BLaER1 treated with 17β-estradiol and CSF1 and Interleukin-3, amounts not matched to agents 10 nM and 100 nM (cell line): ENCODE measurements around the gene SAG.

Source experiments
- H3K27ac ChIP-seq, 11 experiments: shearing (Covaris generic); formaldehyde crosslinking; 2 replicates each; pipeline ENCODE4 v1.8.1; 2022
- H3K27me3 ChIP-seq, 11 experiments: shearing (Covaris generic); formaldehyde crosslinking; 2 replicates each; pipeline ENCODE4 v1.8.1; 2022
- H3K36me3 ChIP-seq, 11 experiments: shearing (Covaris generic); formaldehyde crosslinking; 2 replicates each; pipeline ENCODE4 v1.8.1; 2022
- H3K4me1 ChIP-seq, 10 experiments: shearing (Covaris generic); formaldehyde crosslinking; 2 replicates each; pipeline ENCODE4 v1.8.1; 2022
- H3K4me2 ChIP-seq, 11 experiments: shearing (Covaris generic); formaldehyde crosslinking; 2 replicates each; pipeline ENCODE4 v1.8.1; 2022
- H3K4me3 ChIP-seq, 10 experiments: shearing (Covaris generic); formaldehyde crosslinking; 2 replicates each; pipeline ENCODE4 v1.8.1; 2022
- H3K9ac ChIP-seq, 11 experiments: shearing (Covaris generic); formaldehyde crosslinking; 2 replicates each; pipeline ENCODE4 v1.8.1; 2022
- H3K9me3 ChIP-seq, 11 experiments: shearing (Covaris generic); formaldehyde crosslinking; replicated peaks in 1 of 11; 2 replicates each; pipeline ENCODE4 v1.8.1; 2022
- H4K20me1 ChIP-seq, 11 experiments: shearing (Covaris generic); formaldehyde crosslinking; 2 replicates each; pipeline ENCODE4 v1.8.1; 2022
- Cebpa-rat ChIP-seq, 11 experiments: shearing (Covaris generic); IDR thresholded peaks; 2 replicates each; pipeline ENCODE4 v1.8.1; 2022

The SAG gene

GRCh38 chr2:233352141-233352842 lies 44.7 kb downstream of the SAG start:
- peak overlapping the region; percentile 85 to 97 (median 94) for H3K4me2 ChIP-seq
- peaks cover 68 to 87% (median 68%) of the 10 kb centered on the region in 10 experiments for H3K4me1 ChIP-seq

GRCh38 chr2:233353101-233353768 lies 45.6 kb downstream of the SAG start:
- peaks cover 0 to 25% (median 5%) of the 10 kb centered on the region in 11 experiments; a peak in 9 of 22 replicates for H4K20me1 ChIP-seq
- H3K27me3 ChIP-seq, result no peaks in the 10 kb centered on the region
- TF ChIP-seq Cebpa-rat (IDR thresholded peaks at IDR 0.05), result no peak
- H3K4me1 ChIP-seq, result peaks cover 58 to 87% (median 62%) of the 10 kb centered on the region in 10 experiments
- peaks cover 0 to 32% (median 24%) of the 10 kb centered on the region in 11 experiments; a peak in 12 of 22 replicates for H3K36me3 ChIP-seq
- H3K9ac ChIP-seq, result peak overlapping the region; percentile 44 to 85 (median 74); a peak in 21 of 22 replicates
- peak overlapping the region; percentile 85 to 97 (median 94) for H3K4me2 ChIP-seq
- H3K27ac ChIP-seq, result peak overlapping the region; percentile 50 to 91 (median 80); a peak in 21 of 22 replicates
- peak overlapping the region; percentile 34 to 90 (median 58); a peak in 18 of 20 replicates for H3K4me3 ChIP-seq
- H3K9me3 ChIP-seq, result no peaks in the 10 kb centered on the region

More at GRCh38 chr2:233352141-233352842, 44.7 kb downstream of the SAG start:
- H4K20me1 ChIP-seq, result peaks cover 0 to 20% (median 5%) of the 10 kb centered on the region in 11 experiments; a peak in 8 of 22 replicates
- no peak for TF ChIP-seq Cebpa-rat (IDR thresholded peaks at IDR 0.05)
- no peak overlapping the region for H3K4me3 ChIP-seq
- H3K27ac ChIP-seq, result peak overlapping the region in 9 of 11 experiments; percentile 28 to 91 (median 81); a peak in 16 of 22 replicates
- H3K9me3 ChIP-seq, result no peaks in the 10 kb centered on the region
- no peaks in the 10 kb centered on the region for H3K27me3 ChIP-seq
- peak overlapping the region in 5 of 11 experiments; percentile 74 to 85 (median 80); a peak in 7 of 22 replicates for H3K9ac ChIP-seq
- peaks cover 0 to 23% (median 19%) of the 10 kb centered on the region in 11 experiments; a peak in 12 of 22 replicates for H3K36me3 ChIP-seq

GRCh38 chr2:233353769-233354499 lies 46.3 kb downstream of the SAG start, which contains the start of gene DGKD:
Gene DGKD, plus strand, starts transcription at chr2:233354494. Its CDS starts 25 bp downstream, at chr2:233354519.
- peak within 1 kb of the TSS; percentile 84 to 99 (median 90) for H3K27ac ChIP-seq
- H3K4me1 ChIP-seq, result peaks cover 51 to 87% (median 58%) of the 10 kb centered on the region in 10 experiments
- H3K27me3 ChIP-seq, result no peaks in the 10 kb centered on the region
- TF ChIP-seq Cebpa-rat (IDR thresholded peaks at IDR 0.05), result no peak
- H3K4me2 ChIP-seq, result peak within 1 kb of the TSS; percentile 95 to 99 (median 97)
- H3K9ac ChIP-seq, result peak within 1 kb of the TSS; percentile 88 to 99 (median 94)
- peaks cover 0 to 31% (median 5%) of the 10 kb centered on the region in 11 experiments; a peak in 9 of 22 replicates for H4K20me1 ChIP-seq
- peak within 1 kb of the TSS; percentile 82 to 99 (median 89) for H3K4me3 ChIP-seq
- H3K36me3 ChIP-seq, result peaks cover 0 to 39% (median 26%) of the 10 kb centered on the region in 11 experiments; a peak in 12 of 22 replicates
- no peaks in the 10 kb centered on the region for H3K9me3 ChIP-seq

- H3K9ac ChIP-seq, result peak overlapping the region; percentile 88 to 99 (median 94)
These were observed 46.9 kb downstream of the SAG start for GRCh38 chr2:233354500-233354924.

GRCh38 chr2:233354971-233355574 lies 47.5 kb downstream of the SAG start:
- peaks cover 0 to 34% (median 5%) of the 10 kb centered on the region in 11 experiments; a peak in 9 of 22 replicates for H4K20me1 ChIP-seq
- H3K4me2 ChIP-seq, result peak overlapping the region; percentile 85 to 99 (median 97)
- H3K27ac ChIP-seq, result peak overlapping the region; percentile 84 to 99 (median 89)
- peak overlapping the region; percentile 82 to 99 (median 89) for H3K4me3 ChIP-seq
- no peaks in the 10 kb centered on the region for H3K9me3 ChIP-seq
- no peak for TF ChIP-seq Cebpa-rat (IDR thresholded peaks at IDR 0.05)
- peaks cover 0 to 51% (median 34%) of the 10 kb centered on the region in 11 experiments; a peak in 15 of 22 replicates for H3K36me3 ChIP-seq
- no peaks in the 10 kb centered on the region for H3K27me3 ChIP-seq
- H3K9ac ChIP-seq, result peak overlapping the region; percentile 88 to 99 (median 94)
- H3K4me1 ChIP-seq, result peaks cover 48 to 87% (median 58%) of the 10 kb centered on the region in 10 experiments

More at GRCh38 chr2:233354500-233354924, 46.9 kb downstream of the SAG start:
- peak overlapping the region; percentile 85 to 99 (median 97); a peak in 15 of 22 replicates for H3K4me2 ChIP-seq
- TF ChIP-seq Cebpa-rat (IDR thresholded peaks at IDR 0.05), result no peak
- peak overlapping the region; percentile 82 to 99 (median 89) for H3K4me3 ChIP-seq
- H3K4me1 ChIP-seq, result peaks cover 48 to 87% (median 58%) of the 10 kb centered on the region in 10 experiments
- H3K27ac ChIP-seq, result peak overlapping the region; percentile 84 to 99 (median 89)
- no peaks in the 10 kb centered on the region for H3K27me3 ChIP-seq
- peaks cover 0 to 34% (median 5%) of the 10 kb centered on the region in 11 experiments; a peak in 9 of 22 replicates for H4K20me1 ChIP-seq
- no peaks in the 10 kb centered on the region for H3K9me3 ChIP-seq
- H3K36me3 ChIP-seq, result peaks cover 0 to 45% (median 28%) of the 10 kb centered on the region in 11 experiments; a peak in 14 of 22 replicates

- Histone ChIP-seq H3K4me2 (peak overlapping the region; percentile 85 to 99 (median 97)), H3K27me3 (no peaks in the 10 kb centered on the region), H3K4me3 (peak overlapping the region; percentile 82 to 99 (median 89)), H3K4me1 (peaks cover 48 to 87% (median 58%) of the 10 kb centered on the region in 10 experiments), H3K27ac (peak overlapping the region in 10 of 11 experiments; percentile 84 to 99 (median 90); a peak in 19 of 22 replicates), H3K36me3 (peaks cover 0 to 59% (median 42%) of the 10 kb centered on the region in 11 experiments; a peak in 18 of 22 replicates), H3K9me3 (peaks cover 0 to 6% (median 0%) of the 10 kb centered on the region in 11 experiments; a peak in 8 of 22 replicates), H4K20me1 (peaks cover 0 to 34% (median 5%) of the 10 kb centered on the region in 11 experiments; a peak in 10 of 22 replicates), H3K9ac (peak overlapping the region; percentile 88 to 99 (median 94))
- no peak for TF ChIP-seq Cebpa-rat (IDR thresholded peaks at IDR 0.05)
These were observed 48.3 kb downstream of the SAG start for GRCh38 chr2:233355916-233356315.

GRCh38 chr2:233356546-233357308 lies 49.1 kb downstream of the SAG start:
- Histone ChIP-seq H3K4me1 (peaks cover 48 to 86% (median 58%) of the 10 kb centered on the region in 10 experiments), H3K9ac (peak overlapping the region; percentile 88 to 99 (median 94); a peak in 21 of 22 replicates), H3K4me3 (peak overlapping the region; percentile 82 to 99 (median 89); a peak in 19 of 20 replicates), H4K20me1 (peaks cover 0 to 34% (median 5%) of the 10 kb centered on the region in 11 experiments; a peak in 10 of 22 replicates), H3K27ac (peak overlapping the region in 10 of 11 experiments; percentile 84 to 99 (median 90); a peak in 20 of 22 replicates), H3K9me3 (peaks cover 0 to 14% (median 7%) of the 10 kb centered on the region in 11 experiments; a peak in 12 of 22 replicates), H3K4me2 (peak overlapping the region; percentile 85 to 99 (median 97)), H3K27me3 (no peaks in the 10 kb centered on the region), H3K36me3 (peaks cover 0 to 67% (median 50%) of the 10 kb centered on the region in 11 experiments; a peak in 18 of 22 replicates)
- TF ChIP-seq Cebpa-rat (IDR thresholded peaks at IDR 0.05), result peak in 5 of 11 experiments; percentile 40 to 84 (median 67); a peak in 7 of 22 replicates
